HG03108 (cell line): ENCODE results near the gene ACTMAP.
"Not testable (repeated sequence)": the region's sequence is repeated elsewhere in the genome, so short reads cannot be mapped to it uniquely, and the experiment has no call there.

Experiments used
- ATAC-seq: cut with Tn5 transposase; IDR thresholded peaks from one replicate; pipeline ENCODE4 v1.9.1; 2021; ENCODE audit warnings: moderate library complexity; ENCODE audit not compliant: unreplicated experiment

Gene ACTMAP

GRCh38 chr19:40745402-40745780, 4.9 kb downstream of the ACTMAP start:
- no peak for ATAC-seq

GRCh38 chr19:40744554-40745401, 5.5 kb downstream of the ACTMAP start:
- no peak for ATAC-seq

- ATAC-seq, result no peak
Observed at GRCh38 chr19:40743926-40744325, 6.4 kb downstream of the ACTMAP start.

- ATAC-seq, result no peak
Observed at GRCh38 chr19:40742886-40743285, 7.4 kb downstream of the ACTMAP start.

GRCh38 chr19:40742477-40742876, 7.8 kb downstream of the ACTMAP start:
- ATAC-seq, result no peak

GRCh38 chr19:40741527-40742390, 8.5 kb downstream of the ACTMAP start:
- ATAC-seq, result no peak

GRCh38 chr19:40740747-40741146, 9.5 kb downstream of the ACTMAP start:
- ATAC-seq, result no peak

GRCh38 chr19:40739871-40740703, 10.2 kb downstream of the ACTMAP start:
- no peak for ATAC-seq

- ATAC-seq, result no peak
Observed at GRCh38 chr19:40739030-40739839, 11.0 kb downstream of the ACTMAP start.

GRCh38 chr19:40737102-40737644, 13.1 kb downstream of the ACTMAP start:
- ATAC-seq, result no peak

GRCh38 chr19:40736661-40737060, 13.6 kb downstream of the ACTMAP start:
- no peak for ATAC-seq

- ATAC-seq, result no peak
Observed at GRCh38 chr19:40735013-40735771, 15.1 kb downstream of the ACTMAP start.

GRCh38 chr19:40733149-40733548, 17.1 kb downstream of the ACTMAP start:
- ATAC-seq, result no peak

- ATAC-seq, result not testable (repeated sequence)
Observed at GRCh38 chr19:40732304-40732703, 18.0 kb downstream of the ACTMAP start.

- not testable (repeated sequence) for ATAC-seq
Observed at GRCh38 chr19:40730065-40730464, 20.2 kb downstream of the ACTMAP start.

- ATAC-seq, result no peak
Observed at GRCh38 chr19:40726279-40726678, 24.0 kb downstream of the ACTMAP start.

- no peak for ATAC-seq
Observed at GRCh38 chr19:40724855-40725254, 25.4 kb downstream of the ACTMAP start.

GRCh38 chr19:40724315-40724714, 26.0 kb downstream of the ACTMAP start:
- no peak for ATAC-seq

- no peak for ATAC-seq
Observed at GRCh38 chr19:40723661-40724254, 26.5 kb downstream of the ACTMAP start.
